K562 (cell line): ENCODE results near the gene DYNLL1. TPM values are rescaled to one million over a fixed set of nuclear protein-coding genes. Genes with fewer than 3 reads are reported as not detected.

Source experiments
- DPF2 ChIP-seq: fragments of 450-650 bp; IDR thresholded peaks from 2 replicates; pipeline ENCODE4 v1.6.1; 2016
- FOXJ3 ChIP-seq: sonication (generic); formaldehyde crosslinking; IDR thresholded peaks from 2 replicates; pipeline ENCODE4 v1.4.0; 2020; ENCODE audit warnings: mild to moderate bottlenecking, missing genetic modification reagents
- FOXK2 ChIP-seq, 2 experiments: fragments of 450-650 bp; IDR thresholded peaks in 1 of 2; conservative IDR thresholded peaks in 1 of 2; 2 replicates each; pipeline ENCODE4 v1.6.1; 2016; ENCODE audit warnings: low read depth in 2 of 2, mild to moderate bottlenecking in 1 of 2
- LEF1 ChIP-seq: fragments of 450-650 bp; IDR thresholded peaks from 2 replicates; pipeline ENCODE4 v1.6.1; 2016; ENCODE audit warnings: mild to moderate bottlenecking
- MAFF ChIP-seq: IDR thresholded peaks from 2 replicates; pipeline ENCODE4 v1.6.1; 2012; ENCODE audit warnings: low read length, improper control_type of control experiment
- PCBP1 ChIP-seq: fragments of 200-400 bp; formaldehyde crosslinking; IDR thresholded peaks from 2 replicates; pipeline ENCODE4 v1.6.1; 2018; ENCODE audit warnings: mild to moderate bottlenecking, low read depth, low read length; ENCODE audit not compliant: poor library complexity, severe bottlenecking
- PRDM10 ChIP-seq: fragments of 450-650 bp; IDR thresholded peaks from 2 replicates; pipeline ENCODE4 v1.6.1; 2018; ENCODE audit not compliant: partially characterized antibody
- RFX7 ChIP-seq: fragments of 250-450 bp; sonication (Bioruptor Pico); IDR thresholded peaks from 2 replicates; pipeline ENCODE4 v1.5.1; 2021; ENCODE audit warnings: mild to moderate bottlenecking
- TCF3 ChIP-seq: sonication (generic); formaldehyde crosslinking; IDR thresholded peaks from 2 replicates; pipeline ENCODE4 v1.4.0; 2020; ENCODE audit warnings: mild to moderate bottlenecking, missing genetic modification reagents
- polyA plus RNA-seq, 8 experiments: library from polyadenylated mRNA; depleted of rRNA in 4 of 8; stranded (reverse) in 5 of 8; unstranded in 3 of 8; fragments of >200 nt; fragmentation: Nextera tagmentation in 2 of 8; fragmentation: Illumina TruSeq in 1 of 8; extraction: Ambion mirVana in 2 of 8; extraction: Trizol in 1 of 8; gene quantifications; 2 replicates each; pipeline versions ENCODE4 v1.2.1 to v1.2.3, GENCODE V29; 2011 to 2014; ENCODE audit warnings: inconsistent platforms in 1 of 8, missing spikeins in 1 of 8
- total RNA-seq, 7 experiments: library from RNA; depleted of rRNA in 6 of 7; stranded (reverse); fragments of >200 nt in 6 of 7; fragmentation: Illumina TruSeq in 2 of 7; extraction: Trizol in 2 of 7; gene quantifications; 2 replicates each; pipeline versions ENCODE4 v1.2.1 to v1.2.3, GENCODE V29; 2011 to 2021; ENCODE audit warnings: low replicate concordance in 1 of 7

DYNLL1 gene
- total and polyA plus RNA-seq, 9 of the 15 experiments (the other 6 are each of a cell fraction or from before 2014, with no cell fraction given) = 303 to 1,112 (median 468) TPM

GRCh38 chr12:120539303-120539702, 43.4 kb downstream of the DYNLL1 start (continued):
- TF ChIP-seq PRDM10 (peak; percentile 31), DPF2 (peak; percentile 22; the same call in 1 of the 2 replicates), LEF1 (peak; percentile 38; the same call in 1 of the 2 replicates), FOXK2 (conservative IDR thresholded peaks at IDR 0.05 in 1 of 2, IDR thresholded peaks at IDR 0.05 in 1 of 2; ENCODE audit: low read depth in 2 of 2) (0 out of 4 replicates have a peak, but pooled peaks of 1 of the 2 experiments have one; percentile 23), FOXJ3 (CRISPR knock-in tag) (no peak), MAFF (peak; percentile 76), PCBP1 (no peak), RFX7 (CRISPR knock-in tag) (no peak), TCF3 (0 out of 2 replicates have a peak, but pooled peaks have one; percentile 12)
